Gastroesophageal sphincter (tissue), 3 donors: Measurements from ENCODE around the gene ST7.

ENCODE experiments used
- EP300 ChIP-seq: sonication (generic); formaldehyde crosslinking; IDR thresholded peaks from one replicate; pipeline ENCODE4 v1.6.1; 2017; ENCODE audit warnings: antibody characterized with exemption, mild to moderate bottlenecking
- POLR2A ChIP-seq, 2 donors: fragments of 450-650 bp; IDR thresholded peaks; one replicate each; pipeline ENCODE4 v1.6.1; 2017; ENCODE audit warnings: antibody characterized with exemption in 2 of 2, mild to moderate bottlenecking in 2 of 2, moderate library complexity in 1 of 2
- POLR2AphosphoS5 ChIP-seq: sonication (generic); formaldehyde crosslinking; IDR thresholded peaks from one replicate; pipeline ENCODE4 v1.6.1; 2017; ENCODE audit warnings: antibody characterized with exemption
- TF ChIP-seq, protein P1 (sequence below), 4 experiments: fragments of 200-600 bp in 2 of 4; fragments of 450-650 bp in 2 of 4; sonication (generic) in 1 of 4; IDR thresholded peaks; one replicate each; pipeline ENCODE4 v1.5.1; 2017 to 2019; ENCODE audit warnings: antibody characterized with exemption in 4 of 4, mild to moderate bottlenecking in 2 of 4, moderate library complexity in 2 of 4

DNA sequence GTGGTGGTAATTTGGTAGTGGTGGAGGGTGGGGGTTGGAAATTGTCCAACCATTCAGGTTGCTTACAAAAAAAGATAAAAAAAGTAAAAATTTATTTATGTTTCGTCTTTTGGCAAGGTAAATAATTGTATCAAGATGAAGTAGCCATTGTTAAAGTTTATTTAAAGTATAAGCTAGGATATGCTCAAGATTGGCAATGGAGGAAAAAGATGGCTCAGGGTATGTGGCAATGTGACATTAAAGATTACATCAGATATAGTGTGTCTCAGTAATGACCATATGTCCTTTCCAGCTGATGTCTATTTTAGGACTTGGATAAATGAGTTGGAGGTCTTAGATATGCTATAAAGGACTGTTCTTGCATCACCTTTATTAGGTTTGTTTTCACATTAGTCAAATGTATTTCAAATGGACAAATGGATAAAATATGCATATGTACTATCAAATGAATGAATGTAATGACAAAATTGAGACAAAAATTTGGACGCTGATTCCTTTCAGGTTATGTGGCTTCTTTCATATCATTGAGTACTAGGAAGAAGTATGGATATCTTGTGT is 60.9 kb downstream of the ST7 start:
- TF ChIP-seq, protein P1, sequence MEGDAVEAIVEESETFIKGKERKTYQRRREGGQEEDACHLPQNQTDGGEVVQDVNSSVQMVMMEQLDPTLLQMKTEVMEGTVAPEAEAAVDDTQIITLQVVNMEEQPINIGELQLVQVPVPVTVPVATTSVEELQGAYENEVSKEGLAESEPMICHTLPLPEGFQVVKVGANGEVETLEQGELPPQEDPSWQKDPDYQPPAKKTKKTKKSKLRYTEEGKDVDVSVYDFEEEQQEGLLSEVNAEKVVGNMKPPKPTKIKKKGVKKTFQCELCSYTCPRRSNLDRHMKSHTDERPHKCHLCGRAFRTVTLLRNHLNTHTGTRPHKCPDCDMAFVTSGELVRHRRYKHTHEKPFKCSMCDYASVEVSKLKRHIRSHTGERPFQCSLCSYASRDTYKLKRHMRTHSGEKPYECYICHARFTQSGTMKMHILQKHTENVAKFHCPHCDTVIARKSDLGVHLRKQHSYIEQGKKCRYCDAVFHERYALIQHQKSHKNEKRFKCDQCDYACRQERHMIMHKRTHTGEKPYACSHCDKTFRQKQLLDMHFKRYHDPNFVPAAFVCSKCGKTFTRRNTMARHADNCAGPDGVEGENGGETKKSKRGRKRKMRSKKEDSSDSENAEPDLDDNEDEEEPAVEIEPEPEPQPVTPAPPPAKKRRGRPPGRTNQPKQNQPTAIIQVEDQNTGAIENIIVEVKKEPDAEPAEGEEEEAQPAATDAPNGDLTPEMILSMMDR (IDR thresholded peaks at IDR 0.05) = no peak
- TF ChIP-seq EP300 (no peak), POLR2A (IDR thresholded peaks at IDR 0.05) (no peak), POLR2AphosphoS5 (no peak)
